GM19328 (cell line): ENCODE results near the gene CNGA2.
"Not testable (repeated sequence)": the region's sequence is repeated elsewhere in the genome, so short reads cannot be mapped to it uniquely, and the experiment has no call there.

Experiments
- ATAC-seq: cut with Tn5 transposase; IDR thresholded peaks from one replicate; pipeline ENCODE4 v1.9.1; 2021; ENCODE audit warnings: mild to moderate bottlenecking, moderate library complexity; ENCODE audit not compliant: unreplicated experiment

The CNGA2 gene

GRCh38 chrX:151734446-151734845, at the start of gene CNGA2:
TSS of gene CNGA2 (plus strand) at chrX:151734746. CDS start at chrX:151738484, 3,738 bp downstream.
- ATAC-seq, result no peak

GRCh38 chrX:151687635-151688034, 46.9 kb upstream of the CNGA2 start:
- no peak for ATAC-seq

GRCh38 chrX:151688695-151689094, 45.9 kb upstream of the CNGA2 start:
- no peak for ATAC-seq

- ATAC-seq, result no peak
These were observed 41.7 kb upstream of the CNGA2 start for GRCh38 chrX:151692825-151693224.

- no peak for ATAC-seq
These were observed 40.4 kb upstream of the CNGA2 start for GRCh38 chrX:151694121-151694520.

- ATAC-seq, result no peak
These were observed 39.6 kb upstream of the CNGA2 start, which contains the start of gene PRRG3 for GRCh38 chrX:151694661-151695582. TSS of gene PRRG3 (plus strand) at chrX:151695458. CDS start at chrX:151698815, 3,357 bp downstream.

GRCh38 chrX:151695583-151696340, 38.8 kb upstream of the CNGA2 start:
- ATAC-seq, result no peak

GRCh38 chrX:151697082-151697481, 37.5 kb upstream of the CNGA2 start:
- not testable (repeated sequence) for ATAC-seq

- ATAC-seq, result no peak
These were observed 37.0 kb upstream of the CNGA2 start for GRCh38 chrX:151697522-151697921.

GRCh38 chrX:151698485-151698884, 36.1 kb upstream of the CNGA2 start:
- ATAC-seq, result no peak

GRCh38 chrX:151699746-151700145, 34.8 kb upstream of the CNGA2 start:
- no peak for ATAC-seq

GRCh38 chrX:151700581-151700980, 34.0 kb upstream of the CNGA2 start:
- no peak for ATAC-seq

GRCh38 chrX:151701071-151701470, 33.5 kb upstream of the CNGA2 start:
- ATAC-seq, result no peak

GRCh38 chrX:151701531-151701930, 33.0 kb upstream of the CNGA2 start:
- no peak for ATAC-seq

- ATAC-seq, result no peak
These were observed 32.4 kb upstream of the CNGA2 start for GRCh38 chrX:151702026-151702714.

GRCh38 chrX:151702741-151703340, 31.7 kb upstream of the CNGA2 start:
- no peak for ATAC-seq

GRCh38 chrX:151703487-151703886, 31.1 kb upstream of the CNGA2 start:
- ATAC-seq, result no peak

GRCh38 chrX:151704041-151704663, 30.4 kb upstream of the CNGA2 start:
- ATAC-seq, result no peak

GRCh38 chrX:151708821-151709220, 25.7 kb upstream of the CNGA2 start:
- no peak for ATAC-seq

GRCh38 chrX:151710457-151710856, 24.1 kb upstream of the CNGA2 start:
- no peak for ATAC-seq
